ENCODE data around the gene SMC5.
"Not testable (repeated sequence)": the region's sequence is repeated elsewhere in the genome, so short reads cannot be mapped to it uniquely, and the experiment has no call there.

Gene SMC5

DNA sequence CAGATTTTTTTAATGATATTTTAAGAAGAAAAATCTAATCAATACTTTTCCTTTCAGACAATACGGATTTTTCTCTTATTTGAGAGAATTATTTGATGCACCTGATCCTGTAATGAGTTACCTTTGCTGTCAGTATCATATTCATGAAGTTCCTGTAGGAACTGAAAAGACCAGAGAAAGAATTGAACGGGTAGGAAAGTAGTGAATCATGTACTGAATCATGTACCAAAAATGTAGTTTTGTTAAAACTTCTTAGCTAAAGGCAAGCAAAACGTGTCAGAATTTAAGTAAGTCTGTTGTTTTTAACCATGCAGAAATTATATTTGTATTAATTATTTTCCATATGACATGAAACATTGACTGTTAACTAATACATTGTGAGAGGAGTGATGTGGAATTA, 56.6 kb downstream of the SMC5 start:
- peak; percentile 27 for DNase-seq (ENCODE audit: low read depth)
- TF ChIP-seq, protein P1, sequence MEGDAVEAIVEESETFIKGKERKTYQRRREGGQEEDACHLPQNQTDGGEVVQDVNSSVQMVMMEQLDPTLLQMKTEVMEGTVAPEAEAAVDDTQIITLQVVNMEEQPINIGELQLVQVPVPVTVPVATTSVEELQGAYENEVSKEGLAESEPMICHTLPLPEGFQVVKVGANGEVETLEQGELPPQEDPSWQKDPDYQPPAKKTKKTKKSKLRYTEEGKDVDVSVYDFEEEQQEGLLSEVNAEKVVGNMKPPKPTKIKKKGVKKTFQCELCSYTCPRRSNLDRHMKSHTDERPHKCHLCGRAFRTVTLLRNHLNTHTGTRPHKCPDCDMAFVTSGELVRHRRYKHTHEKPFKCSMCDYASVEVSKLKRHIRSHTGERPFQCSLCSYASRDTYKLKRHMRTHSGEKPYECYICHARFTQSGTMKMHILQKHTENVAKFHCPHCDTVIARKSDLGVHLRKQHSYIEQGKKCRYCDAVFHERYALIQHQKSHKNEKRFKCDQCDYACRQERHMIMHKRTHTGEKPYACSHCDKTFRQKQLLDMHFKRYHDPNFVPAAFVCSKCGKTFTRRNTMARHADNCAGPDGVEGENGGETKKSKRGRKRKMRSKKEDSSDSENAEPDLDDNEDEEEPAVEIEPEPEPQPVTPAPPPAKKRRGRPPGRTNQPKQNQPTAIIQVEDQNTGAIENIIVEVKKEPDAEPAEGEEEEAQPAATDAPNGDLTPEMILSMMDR (conservative IDR thresholded peaks at IDR 0.05; ENCODE audit: low read length), result no peak
- H3K4me3 ChIP-seq (ENCODE audit: low read length), result no peak overlapping the region

DNA sequence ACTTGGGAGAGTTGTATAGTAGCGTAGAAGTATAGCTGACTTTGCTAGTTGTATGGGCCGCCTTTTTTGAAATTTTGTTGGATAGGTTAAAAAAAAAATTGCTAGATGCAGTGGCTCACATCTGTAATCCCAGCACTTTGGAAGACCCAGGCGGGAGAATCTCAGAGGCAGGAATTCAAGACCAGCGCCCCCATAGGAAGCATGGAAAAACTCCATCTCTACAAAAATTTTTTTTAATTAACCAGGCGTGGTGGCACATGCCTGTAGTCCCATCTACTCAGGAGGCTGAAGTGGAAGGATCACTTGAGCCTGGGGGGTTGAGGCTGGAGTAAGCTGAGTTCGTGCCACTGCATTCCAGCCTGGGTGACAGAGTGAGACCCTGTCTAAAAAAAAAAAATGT, 59.2 kb downstream of the SMC5 start:
- DNase-seq (ENCODE audit: low read depth), result no peak
- no peak overlapping the region for H3K4me3 ChIP-seq (ENCODE audit: low read length)
- TF ChIP-seq, protein P1 (conservative IDR thresholded peaks at IDR 0.05; ENCODE audit: low read length), result no peak

DNA sequence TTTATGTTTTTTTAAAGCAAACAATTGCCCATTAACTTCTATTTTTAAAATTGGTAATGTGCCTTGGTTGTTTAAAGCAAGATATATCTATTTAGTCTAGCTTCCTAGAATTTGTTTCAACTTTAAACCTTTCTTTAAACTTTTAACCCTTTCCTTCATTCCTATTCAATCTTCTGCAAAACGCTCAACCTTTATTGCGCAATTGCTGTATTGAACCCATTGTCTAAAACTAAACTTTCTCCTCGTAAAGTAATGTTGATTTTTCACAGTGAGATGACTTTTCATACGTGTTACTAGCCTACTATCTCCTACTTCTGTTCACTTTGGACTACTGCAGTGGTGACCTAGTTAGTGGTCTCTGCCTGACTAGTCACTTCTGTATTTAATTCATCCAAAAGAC, 63.3 kb downstream of the SMC5 start:
- no peak overlapping the region for H3K4me3 ChIP-seq (ENCODE audit: low read length)
- TF ChIP-seq, protein P1 (conservative IDR thresholded peaks at IDR 0.05; ENCODE audit: low read length), result no peak
- DNase-seq (ENCODE audit: low read depth), result no peak

DNA sequence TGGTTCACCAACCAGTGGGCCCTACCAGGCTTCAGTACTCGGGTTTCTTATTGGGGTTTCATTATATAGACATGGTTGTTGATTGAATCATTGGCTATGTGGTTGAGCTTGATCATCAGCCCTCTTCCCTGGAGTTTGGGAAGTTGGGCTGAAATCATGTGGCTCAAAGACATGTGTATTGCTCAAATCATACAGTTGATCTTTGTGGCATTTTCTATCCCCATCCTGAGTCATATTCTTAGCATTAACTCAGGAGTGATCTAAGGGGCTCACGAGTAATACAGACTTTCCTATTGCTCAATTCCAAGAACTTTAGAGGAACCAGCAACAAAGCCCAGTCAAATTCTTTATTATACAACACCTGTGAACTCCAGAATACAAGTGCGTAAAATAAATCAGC, 66.2 kb downstream of the SMC5 start:
- no peak overlapping the region for H3K4me3 ChIP-seq (ENCODE audit: low read length)
- TF ChIP-seq, protein P1 (conservative IDR thresholded peaks at IDR 0.05; ENCODE audit: low read length), result no peak
- peak; percentile 78 for DNase-seq (ENCODE audit: low read depth)

DNA sequence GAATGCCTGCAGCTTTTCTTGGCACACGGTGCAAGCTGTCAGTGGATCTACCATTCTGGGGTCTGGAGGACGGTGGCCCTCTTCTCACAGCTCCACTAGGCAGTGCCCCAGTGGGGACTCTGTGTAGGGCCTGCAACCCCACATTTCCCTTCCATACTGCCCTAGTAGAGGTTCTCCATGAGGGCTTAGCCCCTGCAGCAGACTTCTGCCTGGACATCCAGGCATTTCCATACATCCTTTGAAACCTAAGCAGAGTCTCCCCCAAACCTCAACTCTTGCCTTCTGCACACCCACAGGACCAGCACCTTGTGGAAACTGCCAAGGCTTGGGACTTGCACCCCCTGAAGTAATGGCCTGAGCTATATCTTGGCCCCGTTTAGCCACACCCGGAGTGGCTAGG, 69.8 kb downstream of the SMC5 start:
- DNase-seq (ENCODE audit: low read depth); H3K4me3 ChIP-seq (ENCODE audit: low read length): not testable (repeated sequence)

DNA sequence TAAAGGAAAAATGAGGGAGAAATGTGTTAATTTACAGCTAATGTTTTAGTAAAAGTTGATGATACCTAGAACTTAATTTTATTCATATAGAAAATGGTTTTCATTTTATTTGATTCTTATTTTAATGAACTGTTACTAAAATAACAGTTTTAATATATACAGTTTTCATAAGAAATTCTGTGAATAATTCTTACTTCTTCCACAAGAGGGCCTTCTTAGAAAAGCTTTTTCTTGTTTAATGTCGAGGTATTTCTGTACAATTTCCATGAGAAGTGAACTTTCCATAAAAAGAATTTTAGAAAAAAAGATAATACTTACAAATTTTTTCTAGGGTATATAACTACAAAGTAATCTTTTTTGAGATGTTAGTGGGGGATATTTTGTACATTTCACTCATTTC, 81.8 kb downstream of the SMC5 start:
- TF ChIP-seq, protein P1 (conservative IDR thresholded peaks at IDR 0.05; ENCODE audit: low read length), result peak; percentile 59
- peak; percentile 47 for DNase-seq (ENCODE audit: low read depth)
- no peak overlapping the region for H3K4me3 ChIP-seq (ENCODE audit: low read length)

DNA sequence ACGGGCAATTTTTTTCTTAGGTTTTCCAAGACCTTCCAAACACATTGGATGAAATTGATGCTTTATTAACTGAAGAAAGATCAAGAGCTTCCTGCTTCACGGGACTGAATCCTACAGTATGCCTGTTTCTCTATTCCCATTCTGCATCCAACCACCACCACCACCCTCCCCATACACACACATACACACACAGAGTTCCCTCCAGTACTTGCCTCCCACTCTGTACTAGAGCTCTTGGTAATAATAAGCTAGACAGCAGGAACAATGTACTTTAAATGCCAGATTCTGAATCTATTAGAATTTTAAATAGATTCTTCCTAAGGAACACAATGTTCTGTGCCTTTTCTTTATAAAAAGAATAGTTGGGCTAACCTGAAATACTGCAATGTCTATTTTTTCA, 88.3 kb downstream of the SMC5 start:
- TF ChIP-seq, protein P1 (conservative IDR thresholded peaks at IDR 0.05; ENCODE audit: low read length), result no peak
- no peak overlapping the region for H3K4me3 ChIP-seq (ENCODE audit: low read length)
- DNase-seq (ENCODE audit: low read depth), result no peak

DNA sequence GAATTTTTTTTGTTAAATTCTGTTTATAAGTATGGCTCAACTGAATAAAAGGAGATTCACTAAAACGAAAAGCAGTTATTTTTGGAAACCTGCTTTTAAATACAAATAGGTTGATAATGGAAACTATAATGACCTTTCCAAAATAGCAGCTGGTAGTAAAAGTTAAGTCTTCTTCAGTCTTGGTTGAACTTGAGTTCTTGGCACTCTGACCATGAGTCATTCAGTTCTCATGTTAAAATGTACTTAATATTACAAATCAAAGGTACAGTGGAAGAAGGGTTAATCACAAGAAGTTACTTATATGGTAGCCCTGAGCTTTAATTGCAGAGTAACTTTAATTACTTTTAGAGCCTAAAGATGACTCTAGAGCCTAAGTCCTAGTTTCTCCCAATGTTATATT, 93.6 kb downstream of the SMC5 start:
- peak; percentile 46 for DNase-seq (ENCODE audit: low read depth)
- no peak overlapping the region for H3K4me3 ChIP-seq (ENCODE audit: low read length)
- TF ChIP-seq, protein P1 (conservative IDR thresholded peaks at IDR 0.05; ENCODE audit: low read length), result no peak
